Inferior parietal cortex (tissue), 1 donor: ENCODE measurements around the gene CYP2D6.
"Not testable (repeated sequence)": the region's sequence is repeated elsewhere in the genome, so short reads cannot be mapped to it uniquely, and the experiment has no call there.

Source experiments
- DNase-seq: peaks from one replicate; pipeline ENCODE4 v3.0.0-alpha.2; 2016; ENCODE audit errors: extremely low spot score

CYP2D6 gene

GRCh38 chr22:42158456-42159132 lies 28.0 kb upstream of the CYP2D6 start:
- no peak for DNase-seq

DNA sequence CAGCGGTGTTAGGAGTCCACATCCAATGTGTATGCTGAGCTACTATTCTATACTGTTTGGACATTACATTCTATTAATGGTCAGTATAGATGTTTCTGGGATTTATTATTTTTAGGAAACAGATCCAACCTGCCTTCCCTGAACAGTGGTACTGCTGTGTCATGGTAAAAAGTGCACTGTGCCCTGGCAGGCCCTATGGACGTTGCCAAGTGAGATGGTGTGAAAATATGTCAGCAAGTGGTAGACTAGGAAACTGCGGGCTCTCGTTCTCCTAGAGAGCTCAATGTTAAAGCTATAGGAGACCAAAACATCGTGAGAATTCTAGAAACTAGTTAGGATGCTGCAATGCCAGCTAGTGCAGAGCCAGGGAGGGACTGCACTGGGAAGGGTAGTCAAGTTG lies 26.0 kb upstream of the CYP2D6 start:
- DNase-seq = no peak

- no peak for DNase-seq
Measured at GRCh38 chr22:42156121-42156520, 25.5 kb upstream of the CYP2D6 start.

- no peak for DNase-seq
Measured at GRCh38 chr22:42155053-42155543, 24.5 kb upstream of the CYP2D6 start.

DNA sequence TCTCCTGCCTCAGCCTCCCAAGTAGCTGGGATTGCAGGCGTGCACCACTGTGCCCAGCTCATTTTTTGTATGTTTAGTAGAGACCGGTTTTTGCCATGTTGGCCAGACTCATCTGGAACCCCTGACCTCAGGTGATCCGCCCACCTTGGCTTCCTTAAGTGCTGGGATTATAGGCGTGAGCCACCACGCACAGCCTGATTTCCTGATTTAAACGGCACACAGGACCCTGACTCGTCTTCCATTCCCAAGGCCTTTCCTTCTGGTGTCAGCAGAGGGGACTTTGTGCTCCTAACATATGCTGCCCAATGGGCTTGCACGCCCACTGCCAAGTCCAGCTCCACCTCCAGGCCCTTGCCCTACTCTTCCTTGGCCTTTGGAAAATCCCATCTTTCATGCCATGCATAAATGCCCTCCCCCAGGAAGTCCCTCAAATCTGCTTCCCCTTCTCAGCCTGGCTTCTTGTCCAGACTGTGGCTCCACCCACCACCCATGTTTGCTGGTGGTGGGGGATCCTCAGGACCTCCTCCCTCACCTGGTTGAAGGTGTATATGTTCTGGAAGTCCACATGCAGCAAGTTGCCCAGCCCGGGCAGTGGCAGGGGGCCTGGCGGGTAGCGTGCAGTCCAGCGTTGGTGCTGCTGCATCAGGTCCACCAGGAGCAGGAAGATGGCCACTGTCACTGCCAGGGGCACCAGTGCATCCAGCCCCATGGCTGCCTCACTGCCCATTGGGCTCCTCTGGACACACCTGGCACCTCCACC lies 23.9 kb upstream of the CYP2D6 start:
- no peak for DNase-seq

GRCh38 chr22:42152661-42153270 lies 22.2 kb upstream of the CYP2D6 start:
- no peak for DNase-seq

GRCh38 chr22:42151924-42152635 lies 21.5 kb upstream of the CYP2D6 start:
- no peak for DNase-seq

DNA sequence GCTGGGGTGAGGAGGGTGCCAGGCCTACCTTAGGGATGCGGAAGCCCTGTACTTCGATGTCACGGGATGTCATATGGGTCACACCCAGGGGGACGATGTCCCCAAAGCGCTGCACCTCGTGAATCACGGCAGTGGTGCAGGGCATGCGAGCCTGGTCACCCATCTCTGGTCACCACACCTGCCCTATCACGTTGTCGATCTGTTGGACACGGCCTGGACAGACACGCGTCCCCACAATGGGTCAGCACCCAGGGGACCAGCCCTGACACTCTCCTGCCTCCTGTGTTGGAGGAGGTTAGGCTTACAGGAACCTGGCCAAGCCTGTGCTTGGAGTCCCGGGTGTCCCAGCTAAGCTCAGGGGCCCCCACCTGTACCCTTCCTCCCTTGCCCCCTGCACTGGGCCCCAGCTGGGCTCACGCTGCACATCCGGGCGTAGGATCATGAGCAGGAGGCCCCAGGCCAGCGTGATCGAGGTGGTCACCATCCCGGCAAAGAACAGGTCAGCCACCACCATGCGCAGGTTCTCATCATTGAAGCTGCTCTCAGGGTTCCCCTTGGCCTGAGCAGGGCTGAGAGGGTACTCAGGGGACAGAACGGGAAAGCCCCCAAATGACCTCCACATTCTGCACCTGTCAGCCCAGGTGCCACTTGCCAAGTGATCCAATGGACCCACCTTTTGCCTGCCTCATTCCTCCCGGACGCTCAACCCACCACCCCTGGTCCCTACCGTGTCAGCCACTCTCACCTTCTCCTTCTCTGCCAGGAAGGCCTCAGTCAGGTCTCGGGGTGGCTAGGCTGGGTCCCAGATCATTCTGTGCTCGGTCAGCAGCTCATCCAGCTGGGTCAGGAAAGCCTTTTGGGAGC lies 20.3 kb upstream of the CYP2D6 start:
- DNase-seq = no peak

GRCh38 chr22:42149798-42150197 lies 19.2 kb upstream of the CYP2D6 start:
- not testable (repeated sequence) for DNase-seq

GRCh38 chr22:42145175-42145574 lies 14.6 kb upstream of the CYP2D6 start:
- no peak for DNase-seq

GRCh38 chr22:42143859-42144822 lies 13.5 kb upstream of the CYP2D6 start:
- DNase-seq = not testable (repeated sequence)

DNA sequence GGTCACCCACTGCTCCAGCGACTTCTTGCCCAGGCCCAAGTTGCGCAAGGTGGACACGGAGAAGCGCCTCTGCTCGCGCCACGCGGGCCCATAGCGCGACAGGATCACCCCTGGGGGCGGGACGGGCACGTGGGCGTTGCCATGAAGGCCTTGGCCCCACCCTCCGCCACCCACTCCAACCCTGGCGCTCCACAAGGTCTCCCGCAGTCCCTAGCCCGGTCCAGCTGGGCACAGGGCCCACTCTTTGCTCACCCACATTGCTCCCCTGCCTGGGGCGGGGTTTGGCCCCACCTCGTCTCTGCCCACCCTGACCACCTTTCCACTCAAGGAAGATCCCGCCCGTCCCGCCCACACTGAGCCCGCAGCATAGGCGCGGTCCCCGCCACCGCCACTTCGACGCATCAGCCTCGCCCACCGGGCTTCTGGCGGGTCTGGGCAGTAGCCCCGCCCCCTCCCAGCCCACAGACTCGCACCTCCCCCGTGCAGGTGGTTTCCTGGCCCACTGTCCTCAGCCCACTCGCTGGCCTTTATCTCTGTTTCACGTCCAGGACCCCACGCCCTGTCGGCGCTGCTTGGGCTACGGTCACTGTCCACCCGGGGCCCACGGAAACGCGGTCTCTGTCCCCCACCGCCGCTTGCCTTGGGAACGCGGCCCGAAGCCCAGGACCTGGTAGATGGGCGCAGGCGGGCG lies 12.3 kb upstream of the CYP2D6 start:
- no peak for DNase-seq

DNA sequence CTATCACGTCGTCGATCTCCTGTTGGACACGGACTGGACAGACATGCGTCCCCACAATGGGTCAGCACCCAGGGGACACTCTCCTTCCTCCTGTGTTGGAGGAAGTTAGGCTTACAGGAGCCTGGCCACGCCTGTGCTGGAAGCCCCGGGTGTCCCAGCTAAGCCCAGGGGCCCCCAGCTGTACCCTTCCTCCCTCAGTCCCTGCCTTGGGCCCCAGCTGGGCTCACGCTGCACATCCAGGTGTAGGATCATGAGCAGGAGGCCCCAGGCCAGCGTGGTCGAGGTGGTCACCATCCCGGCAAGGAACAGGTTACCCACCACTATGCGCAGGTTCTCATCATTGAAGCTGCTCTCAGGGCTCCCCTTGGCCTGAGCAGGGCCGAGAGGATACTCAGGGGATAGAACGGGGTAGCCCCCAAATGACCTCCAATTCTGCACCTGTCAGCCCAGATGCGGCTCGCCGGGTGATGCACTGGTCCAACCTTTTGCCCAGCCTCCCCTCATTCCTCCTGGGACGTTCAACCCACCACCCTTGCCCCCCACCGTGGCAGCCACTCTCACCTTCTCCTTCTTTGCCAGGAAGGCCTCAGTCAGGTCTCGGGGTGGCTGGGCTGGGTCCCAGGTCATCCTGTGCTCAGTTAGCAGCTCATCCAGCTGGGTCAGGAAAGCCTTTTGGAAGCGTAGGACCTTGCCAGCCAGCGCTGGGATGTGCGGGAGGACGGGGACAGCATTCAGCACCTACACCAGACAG lies 10.9 kb upstream of the CYP2D6 start:
- not testable (repeated sequence) for DNase-seq

DNA sequence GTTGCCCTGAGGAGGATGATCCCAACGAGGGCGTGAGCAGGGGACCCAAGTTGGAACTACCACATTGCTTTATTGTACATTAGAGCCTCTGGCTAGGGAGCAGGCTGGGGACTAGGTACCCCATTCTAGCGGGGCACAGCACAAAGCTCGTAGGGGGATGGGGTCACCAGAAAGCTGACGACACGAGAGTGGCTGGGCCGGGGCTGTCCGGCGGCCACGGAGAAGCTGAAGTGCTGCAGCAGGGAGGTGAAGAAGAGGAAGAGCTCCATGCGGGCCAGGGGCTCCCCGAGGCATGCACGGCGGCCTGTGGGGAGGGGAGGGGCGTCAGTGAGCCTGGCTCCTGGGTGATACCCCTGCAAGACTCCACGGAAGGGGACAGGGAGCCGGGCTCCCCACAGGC lies 9.5 kb upstream of the CYP2D6 start:
- not testable (repeated sequence) for DNase-seq

DNA sequence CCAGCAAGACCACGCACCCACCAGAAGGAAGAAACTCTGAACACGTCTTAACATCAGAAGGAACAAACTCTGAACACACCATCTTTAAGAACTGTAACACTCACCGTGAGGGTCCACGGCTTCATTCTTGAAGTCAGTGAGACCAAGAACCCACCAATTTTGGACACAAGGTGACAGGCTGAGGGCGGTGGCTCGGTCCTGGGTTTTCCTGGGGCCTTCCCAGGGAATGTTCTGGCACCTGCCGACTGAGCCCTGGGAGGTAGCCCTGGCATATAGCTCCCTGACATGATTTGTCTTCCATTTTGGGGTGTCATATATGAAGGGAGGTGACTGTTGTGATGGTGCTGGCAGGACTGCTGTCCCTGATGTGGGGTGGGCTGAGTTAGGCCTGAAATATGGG lies 8.9 kb upstream of the CYP2D6 start:
- DNase-seq = not testable (repeated sequence)

GRCh38 chr22:42138972-42139371 lies 8.4 kb upstream of the CYP2D6 start:
- no peak for DNase-seq

DNA sequence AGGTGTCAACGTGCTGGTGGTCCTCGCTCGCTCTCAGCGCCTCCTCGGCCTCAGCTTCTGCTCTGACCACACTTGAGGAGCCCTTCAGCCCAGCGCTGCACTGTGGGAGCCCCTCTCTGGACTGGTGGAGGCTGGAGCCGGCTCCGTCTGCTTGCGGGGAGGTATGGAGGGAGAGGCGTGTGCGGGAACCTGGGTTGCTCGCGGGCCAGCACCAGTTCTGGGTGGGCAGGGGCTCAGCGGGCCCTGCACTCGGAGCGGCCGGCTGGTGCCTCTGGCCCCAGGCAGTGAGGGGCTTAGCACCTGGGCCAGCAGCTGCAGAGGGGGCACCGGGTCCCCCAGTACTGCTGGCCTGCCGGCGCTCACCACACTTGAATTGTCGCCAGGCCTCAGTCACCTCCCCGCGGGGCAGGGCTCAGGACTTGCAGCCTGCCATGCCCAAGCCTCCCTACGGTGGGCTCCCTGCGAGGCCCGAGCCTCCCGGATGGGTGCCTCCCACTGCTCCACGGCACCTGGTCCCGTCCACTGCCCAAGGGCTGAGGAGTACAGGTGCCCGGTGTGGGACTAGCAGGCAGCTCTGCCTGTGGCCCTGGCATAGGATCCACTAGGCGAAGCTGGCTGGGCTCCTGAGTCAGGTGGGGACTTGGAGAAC lies 7.6 kb upstream of the CYP2D6 start:
- DNase-seq = no peak

GRCh38 chr22:42135688-42136087 lies 5.1 kb upstream of the CYP2D6 start:
- not testable (repeated sequence) for DNase-seq
